Tibial nerve (tissue), 3 donors: ENCODE data around the gene C2.
"Not testable (repeated sequence)": the region's sequence is repeated elsewhere in the genome, so short reads cannot be mapped to it uniquely, and the experiment has no call there.

Source experiments
- CTCF ChIP-seq, 5 experiments: fragments of 200-600 bp in 3 of 5; fragments of 450-650 bp in 2 of 5; sonication (generic) in 3 of 5; IDR thresholded peaks; one replicate each; pipeline ENCODE4 v1.5.1; 2016 to 2019; ENCODE audit warnings: antibody characterized with exemption in 5 of 5, mild to moderate bottlenecking in 3 of 5, moderate library complexity in 2 of 5
- POLR2A ChIP-seq, 2 donors: fragments of 450-650 bp; IDR thresholded peaks; one replicate each; pipeline ENCODE4 v1.6.1; 2017; ENCODE audit warnings: antibody characterized with exemption in 2 of 2, mild to moderate bottlenecking in 2 of 2, moderate library complexity in 2 of 2

- TF ChIP-seq POLR2A, CTCF (IDR thresholded peaks at IDR 0.05): not testable (repeated sequence)
Measured at GRCh38 chr6:31980998-31981397, 53.5 kb downstream of the C2 start.
